K562 (cell line): ENCODE results near the gene CHRDL1.
"Not testable (repeated sequence)": the region's sequence is repeated elsewhere in the genome, so short reads cannot be mapped to it uniquely, and the experiment has no call there.

ENCODE experiments used
- ATF3 ChIP-seq, 2 experiments: fragments of 450-650 bp in 1 of 2; sonication (generic) in 1 of 2; formaldehyde crosslinking in 1 of 2; IDR thresholded peaks in 1 of 2; conservative IDR thresholded peaks in 1 of 2; 2 replicates each; pipeline versions ENCODE4 v1.6.1 to v1.8.1; 2016 to 2023; ENCODE audit warnings: mild to moderate bottlenecking in 2 of 2, moderate library complexity in 2 of 2, inconsistent platforms in 1 of 2, missing genetic modification reagents in 1 of 2
- E2F5 ChIP-seq: sonication (generic); formaldehyde crosslinking; IDR thresholded peaks from 2 replicates; pipeline ENCODE4 v1.8.0; 2022; ENCODE audit warnings: mild to moderate bottlenecking, missing genetic modification reagents
- KHSRP ChIP-seq: fragments of 450-650 bp; IDR thresholded peaks from 2 replicates; pipeline ENCODE4 v1.6.1; 2017
- YBX1 ChIP-seq: fragments of 450-650 bp; IDR thresholded peaks from 2 replicates; pipeline ENCODE4 v1.7.1; 2016; ENCODE audit warnings: mild to moderate bottlenecking

- TF ChIP-seq E2F5 (CRISPR knock-in tag); YBX1; KHSRP; ATF3 (IDR thresholded peaks at IDR 0.05); ATF3 (CRISPR knock-in tag; conservative IDR thresholded peaks at IDR 0.05): not testable (repeated sequence)
These were observed 141.3 kb downstream of the CHRDL1 start for GRCh38 chrX:110654280-110654679.
